Measurements from ENCODE around the gene PRDM13. TPM values are rescaled to one million over a fixed set of nuclear protein-coding genes. Genes with fewer than 3 reads are reported as not detected.

Gene PRDM13
- total RNA-seq, 2 experiments from 2014 or later, result not detected

- peaks cover 2% of the 10 kb centered on the region for H3K36me3 Mint-ChIP-seq (ENCODE audit: low read depth)
- DNase-seq (peak; percentile 51), ATAC-seq (peak; percentile 69)
- intact Hi-C loops (cut with micrococcal nuclease), result no loop called here
- H3K27me3 Mint-ChIP-seq, result peaks cover 81% of the 10 kb centered on the region
- H3K4me1 Mint-ChIP-seq (ENCODE audit: low read depth), result peaks cover 24% of the 10 kb centered on the region
- POLR2A ChIA-PET, result interaction anchor here (2.5 kb wide), 1 partner anchor 14 kb away, joined by 9 read pairs; no protein-coding TSS in a partner anchor
- CTCF ChIA-PET, result interaction anchor here (0.8 to 3.6 kb wide), 2 partner anchors 15 to 19 kb away, joined by 3 to 16 read pairs; no protein-coding TSS in a partner anchor
- no peak for TF ChIP-seq CTCF (IDR thresholded peaks at IDR 0.05)
- no peak overlapping the region for H3K27ac Mint-ChIP-seq
- peak overlapping the region; percentile 48 for H3K4me3 Mint-ChIP-seq
- H3K9me3 Mint-ChIP-seq, result no peaks in the 10 kb centered on the region
Measured at GRCh38 chr6:99603421-99604165, 3.0 kb upstream of the PRDM13 start.

GRCh38 chr6:99604166-99605073, 2.2 kb upstream of the PRDM13 start:
- Mint-ChIP-seq H3K27me3 (peaks cover 83% of the 10 kb centered on the region), H3K27ac (no peak overlapping the region), H3K9me3 (no peaks in the 10 kb centered on the region), H3K4me1 (ENCODE audit: low read depth) (peaks cover 27% of the 10 kb centered on the region), H3K4me3 (peak overlapping the region; percentile 48), H3K36me3 (ENCODE audit: low read depth) (peaks cover 2% of the 10 kb centered on the region)
- ATAC-seq, result no peak
- DNase-seq, result no peak
- intact Hi-C loops (cut with micrococcal nuclease), result no loop called here
- no peak for TF ChIP-seq CTCF (IDR thresholded peaks at IDR 0.05)
- CTCF ChIA-PET, result interaction anchor here (0.8 to 3.6 kb wide), 6 partner anchors 15 to 193 kb away, joined by 3 to 16 read pairs (median 3); no protein-coding TSS in a partner anchor
- POLR2A ChIA-PET, result interaction anchor here (1.1 to 2.5 kb wide), 2 partner anchors 9 to 15 kb away, joined by 4 to 9 read pairs; no protein-coding TSS in a partner anchor

GRCh38 chr6:99605074-99605734, 1.4 kb upstream of the PRDM13 start:
- TF ChIP-seq CTCF (IDR thresholded peaks at IDR 0.05), result no peak
- intact Hi-C loops (cut with micrococcal nuclease), result no loop called here
- Mint-ChIP-seq H3K4me3 (no peak overlapping the region), H3K36me3 (ENCODE audit: low read depth) (peaks cover 2% of the 10 kb centered on the region), H3K27me3 (peaks cover 85% of the 10 kb centered on the region), H3K4me1 (ENCODE audit: low read depth) (peaks cover 32% of the 10 kb centered on the region), H3K27ac (no peak overlapping the region), H3K9me3 (peaks cover 3% of the 10 kb centered on the region)
- CTCF ChIA-PET, result interaction anchor here (1.0 to 3.6 kb wide), 5 partner anchors 16 to 192 kb away, joined by 3 to 16 read pairs (median 3); no protein-coding TSS in a partner anchor
- DNase-seq (no peak), ATAC-seq (no peak)
- POLR2A ChIA-PET, result interaction anchor here (1.1 to 2.5 kb wide), 2 partner anchors 8 to 16 kb away, joined by 4 to 9 read pairs; no protein-coding TSS in a partner anchor

GRCh38 chr6:99605911-99606655, 550 bp upstream of the PRDM13 start:
- Mint-ChIP-seq H3K27me3 (peaks cover 84% of the 10 kb centered on the region), H3K4me3 (no peak overlapping the region), H3K4me1 (ENCODE audit: low read depth) (peaks cover 40% of the 10 kb centered on the region), H3K36me3 (ENCODE audit: low read depth) (peaks cover 2% of the 10 kb centered on the region), H3K27ac (no peak overlapping the region), H3K9me3 (peaks cover 3% of the 10 kb centered on the region)
- ChIA-PET POLR2A (interaction anchor here (2.5 kb wide), 1 partner anchor 17 kb away, joined by 9 read pairs; no protein-coding TSS in a partner anchor), CTCF (interaction anchor here (1.1 to 3.6 kb wide), 5 partner anchors 11 to 33 kb away, joined by 3 to 16 read pairs (median 3); no protein-coding TSS in a partner anchor)
- no peak for ATAC-seq
- intact Hi-C loops (cut with micrococcal nuclease), result no loop called here
- no peak for TF ChIP-seq CTCF (IDR thresholded peaks at IDR 0.05)
- no peak for DNase-seq
